Activated gamma-delta T cell treated with anti-CD3 and anti-CD28 coated beads, Interleukin-2, amount 50 U/mL, for 16 hours (primary cell): ENCODE data around the gene TNS1.
"Not testable (repeated sequence)": the region's sequence is repeated elsewhere in the genome, so short reads cannot be mapped to it uniquely, and the experiment has no call there.

ENCODE experiments used
- DNase-seq: peaks from one replicate; pipeline ENCODE4 v3.0.0-alpha.2; 2020; ENCODE audit warnings: low read depth

TNS1 gene

DNA sequence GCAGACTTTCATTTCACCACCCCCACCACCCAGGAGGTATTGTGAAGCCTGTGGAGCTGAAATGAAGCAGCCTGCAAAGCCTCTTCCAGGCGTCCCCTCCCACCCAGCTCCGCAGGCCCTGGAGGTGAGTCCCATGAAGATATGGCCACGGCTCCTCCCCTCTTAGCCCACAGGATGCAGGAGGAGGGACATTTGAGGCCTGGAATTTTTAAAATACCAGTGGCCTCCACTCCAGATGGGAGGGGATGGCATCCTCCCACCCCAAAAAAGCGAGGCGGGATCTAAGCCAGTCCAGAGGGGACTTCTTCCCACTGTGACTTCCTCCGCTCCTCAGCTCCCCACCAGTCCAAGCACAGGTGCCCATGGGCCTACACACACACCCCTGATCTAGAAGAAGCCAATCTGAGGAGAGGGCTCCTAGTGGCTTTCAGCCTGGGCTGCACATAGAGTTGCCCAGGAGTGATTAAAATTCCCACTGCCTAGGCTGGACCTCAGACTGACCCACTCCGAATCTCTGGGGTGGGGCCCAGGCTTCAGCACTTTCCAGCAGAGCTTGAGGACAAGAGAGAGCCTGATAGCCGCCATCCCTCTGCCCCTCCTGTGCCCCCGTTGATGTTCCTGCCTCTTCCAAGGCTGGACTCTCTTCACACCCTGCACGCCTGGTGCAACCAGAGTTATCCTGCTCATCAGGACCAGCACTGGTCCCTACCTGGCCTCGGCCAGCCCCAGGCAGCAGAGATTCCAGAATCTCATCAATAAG lies 206.9 kb downstream of the TNS1 start:
- DNase-seq = no peak

DNA sequence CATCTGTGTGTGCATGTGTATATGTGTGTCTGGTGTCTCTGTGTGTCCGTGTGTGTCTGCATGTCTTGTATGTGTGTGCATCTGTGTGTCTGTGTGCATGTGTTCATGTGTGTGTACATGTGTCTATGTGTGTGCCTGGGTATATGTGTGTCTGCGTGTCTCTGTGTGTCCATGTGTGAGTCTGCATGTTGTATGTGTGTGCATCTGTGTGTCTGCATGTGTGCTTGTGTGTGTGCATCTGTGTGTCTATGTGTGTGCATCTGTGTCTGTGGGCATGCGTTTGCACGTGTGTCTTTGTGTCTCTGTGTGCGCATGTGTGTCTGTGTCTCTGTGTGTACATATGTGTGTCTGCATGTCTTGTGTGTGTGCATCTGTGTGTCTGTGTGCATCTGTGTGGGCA lies 207.7 kb downstream of the TNS1 start:
- no peak for DNase-seq

DNA sequence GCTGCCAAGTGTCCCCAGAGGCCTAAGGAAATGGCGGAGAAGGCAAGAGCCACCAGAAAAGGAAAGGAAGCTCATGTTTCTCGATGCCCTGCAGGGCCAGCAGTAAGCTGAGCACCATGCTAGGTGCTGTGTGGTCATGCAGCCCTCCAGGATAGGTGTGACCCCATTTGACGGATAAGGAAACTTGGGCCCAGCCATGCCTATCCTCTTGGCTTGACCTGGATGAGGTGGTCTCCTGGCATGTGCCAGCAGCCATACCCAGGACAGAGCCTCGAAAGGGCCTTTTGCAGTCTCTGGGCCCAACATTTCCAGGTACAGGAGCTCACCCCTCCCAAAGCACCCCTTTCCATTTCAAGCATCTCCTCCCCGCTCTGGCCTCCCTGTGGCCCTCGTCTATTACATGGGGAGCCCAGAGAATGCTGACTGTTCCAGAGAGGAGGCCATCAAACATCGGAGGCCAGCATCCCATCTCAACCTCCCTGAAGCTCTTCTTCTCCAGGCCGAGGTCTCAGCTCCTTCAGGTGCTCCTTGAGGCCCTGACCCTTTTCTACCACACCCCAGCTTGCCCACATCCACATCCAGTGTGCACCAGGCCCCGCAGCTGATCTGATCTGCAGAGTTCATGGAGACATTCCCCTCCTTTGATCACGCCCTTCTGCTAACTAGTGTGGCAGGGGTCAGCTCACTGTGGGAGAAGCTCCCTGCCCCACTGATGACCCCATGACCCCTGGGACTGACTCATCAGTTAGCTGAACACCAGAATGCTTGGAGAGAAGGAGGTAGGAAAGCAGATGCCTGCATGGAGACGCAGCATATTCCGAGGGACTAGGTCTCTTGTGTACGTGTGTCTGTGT lies 208.4 kb downstream of the TNS1 start:
- no peak for DNase-seq

DNA sequence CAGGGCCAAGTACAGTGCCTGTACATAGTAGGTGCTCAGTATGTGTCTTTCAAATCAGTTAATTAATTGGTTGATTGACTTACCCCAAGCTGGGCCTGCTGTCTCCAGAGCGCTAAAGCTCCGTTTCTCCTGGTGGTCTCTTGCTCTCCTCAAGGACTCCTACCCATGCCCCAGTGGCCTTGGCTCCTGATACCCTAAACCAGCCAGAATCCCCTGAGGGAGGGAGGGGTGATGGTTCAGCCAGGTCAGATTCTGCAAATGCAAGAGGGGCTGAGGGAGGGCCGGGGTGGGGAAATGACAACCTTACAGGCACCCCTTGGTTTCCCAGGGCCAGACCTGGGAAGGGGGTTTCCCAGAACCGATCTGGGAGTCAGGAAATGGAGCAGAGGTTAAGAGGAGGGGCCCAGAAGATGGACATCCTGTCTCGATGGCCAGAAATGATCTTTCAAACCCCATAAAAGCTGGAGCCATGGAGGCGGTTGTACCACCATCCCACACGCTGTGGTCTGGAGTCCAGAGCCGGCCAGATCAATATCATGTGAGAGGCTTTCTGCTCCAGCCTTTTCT lies 209.1 kb downstream of the TNS1 start:
- no peak for DNase-seq

DNA sequence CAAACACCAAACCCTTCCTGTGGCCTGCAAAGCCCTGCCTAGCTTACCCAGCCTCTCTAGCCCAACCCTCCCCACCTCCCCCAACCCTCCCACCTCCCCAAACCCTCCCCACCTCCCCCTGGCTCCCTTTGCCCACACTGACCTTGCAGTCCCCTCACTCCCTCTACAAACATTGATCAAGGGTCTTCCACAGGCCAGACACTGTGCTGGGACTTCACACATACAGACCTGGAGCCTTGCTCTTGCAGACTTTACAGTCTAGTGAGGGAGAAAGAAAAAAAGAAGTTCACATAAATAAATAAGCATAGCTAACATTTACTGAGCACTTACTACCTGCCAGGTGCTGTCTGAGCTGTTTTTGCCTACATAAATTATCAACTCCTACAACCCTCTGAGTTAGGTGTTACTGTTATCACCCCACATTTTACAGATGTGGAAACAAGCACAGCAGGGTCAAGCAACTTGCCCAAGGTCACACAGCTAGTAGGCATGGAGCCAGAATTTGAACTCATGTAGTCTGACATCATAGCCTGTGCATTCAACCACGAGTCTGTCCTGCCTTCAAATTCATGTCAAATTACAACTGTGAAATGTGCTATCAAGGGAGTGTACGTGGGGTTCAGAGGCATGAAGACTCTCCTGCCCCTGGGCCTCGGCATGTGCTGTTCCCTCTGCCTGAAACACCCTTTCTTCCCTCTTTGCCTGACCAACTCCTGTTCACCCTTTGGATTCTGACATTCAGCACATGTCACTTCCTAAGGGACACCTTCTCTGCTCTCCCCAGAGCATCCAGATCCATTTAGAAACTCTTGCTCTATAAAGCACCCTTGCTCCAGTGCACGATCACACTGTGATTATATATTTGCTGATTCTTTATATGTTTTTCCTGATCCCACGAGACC lies 209.9 kb downstream of the TNS1 start:
- DNase-seq = no peak

DNA sequence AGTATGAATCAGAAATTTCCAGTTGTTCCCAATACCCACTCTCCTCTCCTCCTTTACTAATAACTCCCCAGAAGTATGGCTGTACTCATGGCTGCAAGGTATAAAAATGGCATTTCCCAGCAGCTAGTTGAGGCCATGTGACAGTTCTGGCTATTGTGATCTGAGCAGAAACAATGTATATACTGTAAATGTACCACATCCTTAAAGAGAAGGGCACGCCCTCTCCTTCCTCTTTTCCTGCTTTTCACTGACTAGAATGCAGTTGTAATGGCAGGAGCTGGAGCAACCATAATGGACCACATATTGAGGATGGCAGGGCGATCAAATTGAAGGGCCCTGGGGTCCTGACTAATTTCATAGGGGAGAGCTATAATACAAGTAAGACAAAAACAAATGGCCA lies 211.2 kb downstream of the TNS1 start:
- no peak for DNase-seq

DNA sequence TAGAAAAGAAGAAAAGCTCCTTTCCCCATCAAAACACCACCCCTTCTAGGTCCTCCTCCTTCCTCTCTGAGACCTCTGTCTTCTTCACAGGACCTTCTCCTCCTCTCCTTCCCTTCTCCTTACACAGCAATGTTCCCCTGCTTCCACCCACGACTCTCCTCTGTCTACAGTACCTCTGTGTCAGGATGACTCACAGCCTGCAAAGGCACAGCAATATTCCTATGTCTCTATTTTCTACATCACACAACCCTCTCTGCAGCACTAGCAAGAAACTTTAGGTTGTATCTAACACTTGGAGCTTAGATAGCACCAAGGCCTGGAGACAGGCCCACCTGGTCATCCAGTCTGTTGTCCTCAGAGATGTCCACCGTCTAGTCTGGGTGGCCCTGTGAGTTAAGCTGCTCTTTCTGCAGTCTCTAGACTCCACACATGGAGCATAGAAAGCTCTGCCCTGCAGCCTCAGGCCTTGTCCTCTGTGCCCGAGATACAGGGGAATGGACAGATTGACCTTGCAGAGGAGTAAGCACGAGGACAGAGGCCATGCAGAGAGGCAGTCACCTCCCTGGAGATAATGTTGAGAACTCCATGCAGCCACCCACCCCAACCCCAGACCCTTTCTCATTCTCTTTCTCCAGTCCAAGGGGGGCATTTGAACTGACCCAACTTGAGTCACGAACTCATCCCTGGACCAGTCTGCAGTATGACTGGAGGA lies 212.0 kb downstream of the TNS1 start:
- DNase-seq = no peak

DNA sequence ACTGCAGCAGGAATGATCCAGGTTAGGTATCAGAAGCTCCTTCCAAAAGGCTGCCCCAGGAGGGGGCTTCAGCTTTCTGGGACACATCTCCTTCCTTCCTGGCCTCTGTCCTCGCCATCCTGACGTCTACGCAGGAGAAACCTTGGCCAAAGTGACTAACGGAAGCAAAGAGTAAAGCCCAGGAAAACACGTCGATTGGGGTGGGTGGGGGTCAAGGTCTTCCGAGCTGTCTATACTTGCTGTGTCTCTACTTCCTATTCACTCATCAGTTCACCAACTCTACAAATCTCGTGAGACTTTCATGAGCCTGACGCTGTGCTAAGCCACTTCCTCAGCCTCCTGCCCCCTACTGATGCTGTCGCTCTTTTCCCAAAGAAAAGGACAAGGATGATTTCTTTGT lies 212.6 kb downstream of the TNS1 start:
- DNase-seq = no peak

DNA sequence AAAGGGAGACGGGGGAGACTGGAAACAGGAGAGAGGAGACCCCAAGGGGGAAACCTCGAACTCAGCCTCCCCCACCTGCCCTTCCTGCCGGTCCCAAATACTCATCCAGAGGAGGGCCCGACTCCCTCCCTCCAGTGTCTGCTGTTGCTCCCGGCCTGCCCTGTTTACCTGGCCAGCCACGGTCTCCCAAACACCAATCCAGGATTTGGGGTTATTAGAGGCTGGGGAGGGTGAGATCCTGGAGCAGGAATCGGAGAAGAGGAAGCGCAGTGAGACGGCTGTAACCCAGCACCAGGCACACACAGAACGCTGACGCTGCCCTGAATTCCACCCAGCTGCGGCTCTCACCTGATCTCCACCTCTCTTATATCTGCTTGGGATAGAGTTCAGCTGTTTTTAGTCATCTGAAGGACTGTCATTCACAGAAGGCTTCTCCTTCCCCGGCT lies 213.0 kb downstream of the TNS1 start:
- DNase-seq = no peak

DNA sequence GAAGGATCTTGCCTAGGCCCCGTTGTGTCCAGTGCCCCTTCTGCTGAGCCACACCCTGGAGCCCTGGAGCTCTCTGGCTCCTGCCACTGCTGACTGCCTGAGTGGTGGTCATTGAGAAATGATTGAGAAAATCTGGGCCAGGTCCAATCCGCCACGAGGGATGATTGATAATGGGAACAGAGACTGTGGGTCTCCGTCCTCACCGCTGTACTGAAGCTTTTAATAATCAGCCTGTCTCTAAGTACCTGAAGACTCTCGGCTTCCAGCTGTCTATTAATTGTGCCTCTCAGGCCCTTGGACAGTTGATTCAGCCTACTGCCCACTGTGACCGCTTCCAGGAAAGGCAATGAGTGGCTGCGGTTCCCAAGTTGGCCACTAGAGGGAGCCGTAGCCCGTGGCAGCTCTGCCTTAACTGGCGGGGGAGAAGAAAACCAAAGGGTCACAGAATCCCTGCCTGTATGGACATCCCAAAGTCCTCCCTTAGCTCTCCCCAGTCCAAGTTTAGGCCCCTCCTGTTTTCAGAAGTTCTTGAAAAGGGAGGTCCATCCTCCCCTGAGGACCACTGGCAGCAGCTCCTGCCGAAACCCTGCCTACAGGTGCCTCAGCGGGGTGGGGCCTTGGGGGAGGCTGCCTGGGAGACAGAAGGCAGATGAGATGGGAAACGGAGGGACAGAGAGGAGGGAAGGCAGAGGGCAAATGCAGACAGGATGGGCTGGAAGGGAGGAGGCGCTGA lies 213.6 kb downstream of the TNS1 start:
- peak; percentile 57 for DNase-seq

DNA sequence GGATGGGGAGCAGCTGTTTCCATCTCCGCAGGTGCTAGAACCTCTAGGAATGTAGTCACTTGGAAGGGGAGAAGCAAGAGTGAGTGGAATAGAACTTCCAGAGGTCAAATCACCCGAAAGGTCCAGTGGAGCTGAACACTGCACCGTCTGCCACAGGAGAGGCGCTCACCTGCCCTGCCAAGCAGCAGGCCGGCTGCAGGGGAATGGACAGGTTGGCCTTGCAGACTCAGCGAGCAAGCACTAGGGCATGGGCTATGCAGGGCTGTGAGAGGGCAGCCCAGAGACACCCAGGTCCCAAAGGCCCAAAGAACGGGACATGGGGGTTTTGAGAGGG lies 214.2 kb downstream of the TNS1 start:
- DNase-seq = no peak

DNA sequence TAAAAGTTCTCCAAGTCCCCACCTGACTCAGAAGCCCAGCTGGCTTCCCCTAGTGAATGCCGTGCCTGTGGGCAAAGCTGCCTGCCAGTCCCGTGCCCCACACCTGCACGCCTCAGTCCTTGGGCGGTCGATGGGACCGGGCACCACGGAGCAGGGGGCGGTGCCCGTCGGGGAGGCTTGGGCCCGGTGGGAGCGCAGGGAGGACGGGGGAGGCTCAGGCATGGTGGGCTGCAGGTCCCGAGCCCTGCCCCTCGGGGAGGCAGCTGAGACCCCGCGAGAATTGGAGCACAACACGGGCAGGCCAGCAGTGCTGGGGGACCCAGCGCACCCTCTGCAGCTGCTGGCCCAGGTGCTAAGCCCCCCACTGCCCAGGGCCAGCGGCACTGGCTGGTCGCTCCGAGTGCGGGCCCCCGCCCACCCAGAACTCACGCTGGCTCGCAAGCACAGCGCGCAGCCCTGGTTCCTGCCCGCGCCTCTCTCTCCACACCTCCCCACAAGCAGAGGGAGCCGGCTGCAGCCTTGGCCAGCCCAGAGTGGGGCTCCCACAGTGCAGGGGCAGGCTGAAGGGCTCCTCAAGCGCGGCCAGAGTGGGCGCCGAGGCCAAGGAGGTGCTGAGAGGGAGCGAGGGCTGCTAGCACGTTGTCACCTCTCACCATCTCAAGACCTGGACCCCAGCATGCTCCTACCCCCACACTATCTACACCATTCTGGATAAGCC lies 215.5 kb downstream of the TNS1 start:
- DNase-seq = no peak

DNA sequence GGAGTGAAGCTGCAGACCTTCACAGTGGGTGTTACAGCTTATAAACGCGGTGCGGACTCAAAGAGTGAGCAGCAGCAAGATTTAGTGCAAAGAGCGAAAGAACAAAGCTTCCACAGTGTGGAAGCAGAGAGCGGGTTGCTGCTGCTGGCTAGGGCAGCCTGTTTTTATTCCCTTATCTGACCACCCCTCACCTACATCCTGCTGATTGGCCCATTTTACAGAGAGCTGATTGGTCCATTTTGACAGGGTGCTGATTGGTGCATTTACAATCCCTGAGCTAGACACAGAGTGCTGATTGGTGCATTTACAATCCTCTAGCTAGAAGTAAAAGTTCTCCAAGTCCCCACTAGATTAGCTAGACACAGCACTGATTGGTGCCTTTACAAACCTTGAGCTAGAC lies 216.2 kb downstream of the TNS1 start:
- not testable (repeated sequence) for DNase-seq

DNA sequence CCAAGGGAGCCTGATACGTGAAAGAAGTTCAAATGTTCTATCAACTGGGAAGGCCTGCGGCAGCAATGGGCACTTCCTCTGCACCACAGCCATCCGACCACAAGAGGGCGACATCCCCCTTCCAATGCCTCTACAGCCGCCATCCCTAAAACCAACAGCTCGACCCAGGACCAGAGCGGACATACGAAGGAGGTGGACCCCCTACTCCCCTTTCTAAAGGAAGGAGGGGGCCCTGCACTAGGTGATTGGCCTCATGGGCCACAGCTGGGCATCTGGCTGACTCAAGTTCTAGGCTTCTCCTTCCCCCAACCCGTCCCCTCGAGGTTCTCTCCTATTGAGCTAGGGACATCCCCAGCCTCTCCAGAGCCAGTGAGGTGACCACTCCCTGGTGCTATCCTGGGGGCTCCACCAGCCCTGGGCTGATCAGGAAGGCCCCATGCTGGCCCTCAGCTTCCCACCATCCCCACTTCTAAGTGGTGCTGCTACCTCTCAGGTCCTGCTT lies 217.2 kb downstream of the TNS1 start:
- DNase-seq = peak; percentile 55

DNA sequence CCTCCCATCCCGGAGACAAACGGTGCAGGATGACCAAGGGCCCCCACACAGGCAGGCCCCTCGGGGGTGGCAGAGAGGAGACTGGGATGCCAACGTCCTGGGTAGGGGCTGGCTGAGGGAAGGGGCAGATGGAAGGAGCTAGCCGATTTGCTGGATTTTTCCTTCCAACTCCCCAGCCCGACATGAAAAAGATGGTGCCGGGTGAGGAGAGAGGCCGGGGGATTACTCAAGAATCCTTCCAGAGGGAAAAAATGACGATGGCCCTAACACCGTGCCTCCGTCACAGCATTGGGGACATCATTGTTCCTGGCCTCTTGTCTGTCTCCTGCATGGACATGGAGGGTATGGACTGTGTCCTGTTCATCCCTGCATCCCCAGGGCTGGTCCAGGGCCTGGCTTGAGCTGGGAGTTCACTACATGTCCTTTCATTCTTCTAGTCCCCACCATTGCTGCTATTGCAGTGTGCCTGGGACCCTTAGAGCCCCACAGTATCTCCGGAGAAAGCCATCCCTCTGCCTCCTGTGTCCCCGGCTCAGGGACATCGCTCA lies 217.7 kb downstream of the TNS1 start:
- DNase-seq = no peak

DNA sequence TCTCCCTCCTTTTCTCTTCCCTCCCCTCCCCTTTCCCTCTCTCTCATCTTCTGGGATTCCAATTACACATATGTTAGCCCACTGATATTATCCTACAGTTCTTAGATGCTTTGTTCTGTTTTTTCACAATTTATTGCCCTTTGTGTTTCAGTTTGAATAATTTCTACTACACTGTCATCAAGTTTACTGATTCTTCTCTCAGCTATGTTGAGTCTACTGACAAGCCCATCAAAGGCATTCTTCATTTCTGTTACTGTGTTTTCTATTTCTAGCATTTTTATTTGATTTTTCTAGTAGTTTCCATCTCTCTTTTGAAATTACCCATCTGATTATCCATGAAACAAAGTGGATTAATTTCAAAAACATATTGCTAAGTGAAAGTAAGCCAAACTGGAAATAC lies 219.6 kb downstream of the TNS1 start:
- DNase-seq = no peak

DNA sequence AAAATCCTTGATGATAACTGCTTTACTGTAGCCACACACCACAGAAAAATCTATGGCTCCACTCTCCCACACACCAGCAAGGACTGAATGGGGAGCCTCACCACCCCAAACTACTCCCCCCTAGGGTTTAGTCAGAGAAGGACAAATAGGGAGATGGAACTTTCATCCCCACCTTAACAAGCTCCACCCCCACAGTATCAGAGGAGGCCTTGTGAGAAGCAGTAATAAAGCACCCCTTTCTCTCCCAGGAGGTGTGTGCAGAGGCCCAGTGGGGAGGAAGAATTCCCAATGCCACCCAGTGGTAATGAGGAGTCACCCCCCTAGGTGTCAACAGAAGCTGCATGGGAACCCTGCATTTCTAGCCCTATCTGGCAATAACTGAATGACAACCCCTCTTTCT lies 224.9 kb downstream of the TNS1 start:
- DNase-seq = no peak

DNA sequence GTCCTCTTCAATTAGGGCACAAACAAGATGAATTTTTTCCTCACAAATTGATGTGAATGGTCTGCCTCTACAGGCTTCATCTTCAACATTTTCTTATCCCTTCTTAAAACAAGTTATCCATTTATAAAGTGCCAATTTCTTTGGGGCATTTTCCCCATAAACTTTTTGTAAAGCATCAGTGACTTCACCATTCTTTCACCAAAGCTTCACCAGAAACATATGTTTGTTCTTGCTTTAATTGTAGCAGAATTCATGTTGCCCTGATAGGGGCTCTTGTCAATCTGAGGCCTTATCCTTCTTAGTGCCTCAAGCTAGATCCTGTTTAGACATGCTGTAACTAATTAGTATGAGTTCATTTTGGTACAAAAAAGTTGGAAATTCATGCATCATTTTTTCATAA lies 226.2 kb downstream of the TNS1 start:
- no peak for DNase-seq

DNA sequence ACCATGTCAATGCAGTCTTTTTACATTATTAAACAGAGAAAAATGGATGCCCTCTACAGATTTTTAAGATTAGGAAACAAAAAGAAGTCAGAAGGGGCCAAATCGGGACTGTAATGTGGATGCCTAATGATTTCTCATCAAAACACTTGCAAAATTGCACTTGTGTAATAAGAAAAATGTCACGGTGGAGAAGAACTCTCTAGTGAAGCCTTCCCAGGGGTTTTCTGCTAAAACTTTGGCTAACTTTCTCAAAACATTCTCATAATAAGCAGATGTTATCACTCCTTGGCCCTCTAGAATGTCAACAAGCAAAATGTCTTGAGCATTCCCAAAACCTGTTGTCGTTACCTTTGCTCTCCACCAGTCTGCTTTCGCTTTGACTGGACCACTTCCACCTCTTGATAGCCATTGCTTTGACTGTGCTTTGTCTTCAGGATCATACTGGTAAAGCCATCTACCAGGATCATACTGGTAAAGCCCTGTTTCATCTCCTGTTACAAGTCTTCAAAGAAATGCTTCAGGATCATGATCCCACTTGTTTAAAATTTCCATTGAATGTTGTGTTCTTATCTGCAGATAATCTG lies 226.8 kb downstream of the TNS1 start:
- DNase-seq = no peak
